Upper lobe of left lung (tissue), 6 donors: ENCODE results near the gene SGCD. TPM values are rescaled to one million over a fixed set of nuclear protein-coding genes. Genes with fewer than 3 reads are reported as not detected.

Source experiments
- ATAC-seq, 2 donors: fragments of 200-7000 bp; cut with Tn5 transposase; one replicate each; pipeline ENCODE4 v1.9.1; 2022; ENCODE audit warnings: mild to moderate bottlenecking in 2 of 2, moderate library complexity in 2 of 2; ENCODE audit not compliant: low FRiP score in 2 of 2
- DNase-seq, 2 donors: peaks; one replicate each; pipeline ENCODE4 v3.0.0-alpha.2; 2019 to 2020
- H3K27ac ChIP-seq, 4 donors: fragments of 200-600 bp; sonication (generic); one replicate each; pipeline ENCODE4 v1.5.1; 2016 to 2019
- H3K27me3 ChIP-seq, 4 donors: fragments of 200-600 bp; sonication (generic); one replicate each; pipeline ENCODE4 v1.5.1; 2017 to 2019
- H3K36me3 ChIP-seq, 4 donors: fragments of 200-600 bp; sonication (generic); one replicate each; pipeline ENCODE4 v1.5.1; 2016 to 2019
- H3K4me1 ChIP-seq, 4 donors: fragments of 200-600 bp; sonication (generic); one replicate each; pipeline ENCODE4 v1.5.1; 2018 to 2019
- H3K4me3 ChIP-seq, 4 donors: fragments of 200-600 bp; sonication (generic); one replicate each; pipeline ENCODE4 v1.5.1; 2017 to 2019; ENCODE audit warnings: mild to moderate bottlenecking in 2 of 4, moderate library complexity in 1 of 4
- H3K9me3 ChIP-seq, 4 donors: fragments of 200-600 bp; sonication (generic); one replicate each; pipeline ENCODE4 v1.5.1; 2018 to 2019
- EP300 ChIP-seq, 4 donors: sonication (generic); formaldehyde crosslinking; IDR thresholded peaks; one replicate each; pipeline ENCODE4 v1.5.1; 2017; ENCODE audit warnings: antibody characterized with exemption in 4 of 4, control low read depth in 2 of 4
- POLR2A ChIP-seq, 4 donors: fragments of 450-650 bp; IDR thresholded peaks; one replicate each; pipeline ENCODE4 v1.5.1; 2016 to 2017; ENCODE audit warnings: antibody characterized with exemption in 4 of 4, mild to moderate bottlenecking in 2 of 4
- POLR2AphosphoS5 ChIP-seq, 2 donors: sonication (generic); formaldehyde crosslinking; IDR thresholded peaks; one replicate each; pipeline ENCODE4 v1.5.1; 2017; ENCODE audit warnings: antibody characterized with exemption in 2 of 2
- WGBS, 2 donors: methylation state at CpG; one replicate each; pipeline ENCODE4 v1.1.5; 2017 to 2018; 5-methylcytosine and 5-hydroxymethylcytosine counted together
- total RNA-seq, 6 donors: library from RNA; depleted of rRNA in 4 of 6; stranded (reverse); fragments of >200 nt in 4 of 6; gene quantifications; one replicate each; pipeline versions ENCODE4 v1.1.0 to v1.2.1, GENCODE V29; 2016 to 2021
- TF ChIP-seq, protein P1 (sequence below), 6 experiments: fragments of 450-650 bp in 4 of 6; fragments of 200-600 bp in 2 of 6; sonication (generic) in 2 of 6; IDR thresholded peaks; one replicate each; pipeline ENCODE4 v1.5.1; 2016 to 2019; ENCODE audit warnings: antibody characterized with exemption in 6 of 6
- donor health status: DM: no; HTN: no; CAD: no; lungs with moderate emphysema.
- donor health status: DM: no; HTN: yes; CAD: no; lungs with severe emphysema.

The SGCD gene
- total RNA-seq, 6 donors from 2014 or later = 1.0 to 7.8 (median 1.8) TPM

GRCh38 chr5:156476158-156476551, 149.2 kb downstream of the SGCD start:
- 81 to 85% methylated on average over 3 of the region's 3 CpGs for WGBS, 2 donors
- Histone ChIP-seq H3K9me3 (no peaks in the 10 kb centered on the region), H3K27ac (no peak overlapping the region), H3K27me3 (no peaks in the 10 kb centered on the region), H3K36me3 (no peaks in the 10 kb centered on the region), H3K4me3 (no peak overlapping the region), H3K4me1 (no peaks in the 10 kb centered on the region)
- peak in 1 of 2 donors; percentile 12 for ATAC-seq
- TF ChIP-seq, protein P1, sequence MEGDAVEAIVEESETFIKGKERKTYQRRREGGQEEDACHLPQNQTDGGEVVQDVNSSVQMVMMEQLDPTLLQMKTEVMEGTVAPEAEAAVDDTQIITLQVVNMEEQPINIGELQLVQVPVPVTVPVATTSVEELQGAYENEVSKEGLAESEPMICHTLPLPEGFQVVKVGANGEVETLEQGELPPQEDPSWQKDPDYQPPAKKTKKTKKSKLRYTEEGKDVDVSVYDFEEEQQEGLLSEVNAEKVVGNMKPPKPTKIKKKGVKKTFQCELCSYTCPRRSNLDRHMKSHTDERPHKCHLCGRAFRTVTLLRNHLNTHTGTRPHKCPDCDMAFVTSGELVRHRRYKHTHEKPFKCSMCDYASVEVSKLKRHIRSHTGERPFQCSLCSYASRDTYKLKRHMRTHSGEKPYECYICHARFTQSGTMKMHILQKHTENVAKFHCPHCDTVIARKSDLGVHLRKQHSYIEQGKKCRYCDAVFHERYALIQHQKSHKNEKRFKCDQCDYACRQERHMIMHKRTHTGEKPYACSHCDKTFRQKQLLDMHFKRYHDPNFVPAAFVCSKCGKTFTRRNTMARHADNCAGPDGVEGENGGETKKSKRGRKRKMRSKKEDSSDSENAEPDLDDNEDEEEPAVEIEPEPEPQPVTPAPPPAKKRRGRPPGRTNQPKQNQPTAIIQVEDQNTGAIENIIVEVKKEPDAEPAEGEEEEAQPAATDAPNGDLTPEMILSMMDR (IDR thresholded peaks at IDR 0.05) = no peak
- no peak for TF ChIP-seq POLR2A (IDR thresholded peaks at IDR 0.05)
- no peak for DNase-seq

DNA sequence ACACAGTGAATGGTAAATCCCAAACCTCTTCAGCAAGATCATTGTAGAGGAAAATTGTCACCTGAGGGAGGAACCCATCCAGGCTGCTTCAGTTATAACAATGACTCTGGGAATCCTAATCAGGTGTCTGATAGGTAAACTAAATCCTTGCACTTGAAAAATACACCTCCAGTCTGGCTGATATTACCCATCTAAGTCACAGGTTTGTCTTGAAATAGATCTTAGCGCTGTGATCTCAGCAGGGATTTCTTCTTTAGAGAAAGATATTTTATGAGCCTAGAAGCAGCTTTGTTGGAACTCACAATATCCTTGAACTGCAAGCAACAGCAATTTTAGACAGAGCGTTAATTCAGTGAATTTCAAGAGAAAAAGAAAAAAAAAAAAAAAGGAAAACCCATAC, 149.7 kb downstream of the SGCD start:
- Histone ChIP-seq H3K27ac (no peak overlapping the region), H3K4me3 (no peak overlapping the region), H3K36me3 (no peaks in the 10 kb centered on the region), H3K4me1 (no peaks in the 10 kb centered on the region), H3K9me3 (no peaks in the 10 kb centered on the region), H3K27me3 (no peaks in the 10 kb centered on the region)
- DNase-seq (no peak), ATAC-seq (no peak)
- 87 to 90% methylated on average over 2 of the region's 2 CpGs for WGBS, 2 donors
- TF ChIP-seq, protein P1 (IDR thresholded peaks at IDR 0.05) = no peak
- TF ChIP-seq POLR2A (IDR thresholded peaks at IDR 0.05) (no peak), EP300 (IDR thresholded peaks at IDR 0.05) (no peak), POLR2AphosphoS5 (IDR thresholded peaks at IDR 0.05) (no peak)

GRCh38 chr5:156477196-156477595, 150.2 kb downstream of the SGCD start:
- Histone ChIP-seq H3K4me1 (no peaks in the 10 kb centered on the region), H3K27ac (no peak overlapping the region), H3K9me3 (no peaks in the 10 kb centered on the region), H3K36me3 (no peaks in the 10 kb centered on the region), H3K27me3 (no peaks in the 10 kb centered on the region), H3K4me3 (no peak overlapping the region)
- TF ChIP-seq POLR2AphosphoS5 (IDR thresholded peaks at IDR 0.05) (no peak), POLR2A (IDR thresholded peaks at IDR 0.05) (no peak)
- no peak for DNase-seq
- 67 to 84% methylated on average over 1 of the region's 1 CpG for WGBS, 2 donors
- no peak for ATAC-seq

- no peaks in the 10 kb centered on the region for H3K27me3 ChIP-seq
- H3K4me3 ChIP-seq = no peak overlapping the region
- 92 to 94% methylated on average over 1 of the region's 1 CpG for WGBS, 2 donors
- no peak overlapping the region for H3K27ac ChIP-seq
- TF ChIP-seq POLR2AphosphoS5 (IDR thresholded peaks at IDR 0.05) (peak; percentile 56 to 70), POLR2A (IDR thresholded peaks at IDR 0.05) (no peak), EP300 (IDR thresholded peaks at IDR 0.05) (no peak)
- no peaks in the 10 kb centered on the region for H3K4me1 ChIP-seq
- no peak for ATAC-seq
- DNase-seq = no peak
- no peaks in the 10 kb centered on the region for H3K9me3 ChIP-seq
- no peaks in the 10 kb centered on the region for H3K36me3 ChIP-seq
These were observed 152.9 kb downstream of the SGCD start for GRCh38 chr5:156479849-156480248.

DNA sequence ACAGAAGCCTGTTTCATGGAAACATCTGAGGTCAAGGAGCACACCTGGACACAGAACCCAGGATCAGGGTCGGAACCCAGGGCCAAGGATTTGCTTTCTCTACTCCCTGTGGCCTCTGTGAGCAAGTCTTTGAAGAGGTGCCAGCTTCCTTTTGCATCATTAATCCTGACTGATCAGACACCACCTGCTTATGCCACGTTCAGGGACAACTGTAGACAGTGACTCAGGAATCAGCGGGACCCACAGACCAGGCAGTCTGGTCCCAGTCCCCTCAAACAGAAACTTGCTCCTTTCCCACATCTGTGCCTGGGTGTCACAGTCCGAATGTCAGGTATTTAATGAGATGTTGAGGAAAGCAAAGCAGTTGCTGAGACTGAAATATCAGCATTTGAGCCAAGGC, 154.8 kb downstream of the SGCD start:
- no peaks in the 10 kb centered on the region for H3K36me3 ChIP-seq
- no peaks in the 10 kb centered on the region for H3K27me3 ChIP-seq
- DNase-seq = no peak
- H3K9me3 ChIP-seq = no peaks in the 10 kb centered on the region
- no peak overlapping the region for H3K4me3 ChIP-seq
- TF ChIP-seq POLR2AphosphoS5 (IDR thresholded peaks at IDR 0.05) (no peak), POLR2A (IDR thresholded peaks at IDR 0.05) (no peak), EP300 (IDR thresholded peaks at IDR 0.05) (no peak)
- TF ChIP-seq, protein P1 (IDR thresholded peaks at IDR 0.05) = no peak
- H3K4me1 ChIP-seq = no peaks in the 10 kb centered on the region
- H3K27ac ChIP-seq = no peak overlapping the region
- WGBS, 2 donors = 47 to 48% methylated on average over 4 of the region's 4 CpGs
- no peak for ATAC-seq

GRCh38 chr5:156482818-156483217, 155.9 kb downstream of the SGCD start:
- H3K4me1 ChIP-seq = no peaks in the 10 kb centered on the region
- H3K36me3 ChIP-seq = no peaks in the 10 kb centered on the region
- H3K27me3 ChIP-seq = no peaks in the 10 kb centered on the region
- ATAC-seq (no peak), DNase-seq (no peak)
- H3K27ac ChIP-seq = no peak overlapping the region
- H3K4me3 ChIP-seq = no peak overlapping the region
- H3K9me3 ChIP-seq = no peaks in the 10 kb centered on the region
- TF ChIP-seq POLR2AphosphoS5 (IDR thresholded peaks at IDR 0.05) (no peak), EP300 (IDR thresholded peaks at IDR 0.05) (no peak), POLR2A (IDR thresholded peaks at IDR 0.05) (no peak)
- TF ChIP-seq, protein P1 (IDR thresholded peaks at IDR 0.05) = no peak
